K562 (cell line): Measurements from ENCODE around the gene TMPRSS9. TPM values are rescaled to one million over a fixed set of nuclear protein-coding genes. Genes with fewer than 3 reads are reported as not detected.
A peak's percentile ranks its signal among the peaks of the same experiment; 100 is the strongest.

Experiments used
- CC2D1A ChIP-seq: fragments of 450-650 bp; IDR thresholded peaks from 2 replicates; pipeline ENCODE4 v1.6.1; 2017; ENCODE audit warnings: mild to moderate bottlenecking
- HMGXB4 ChIP-seq: sonication (generic); formaldehyde crosslinking; IDR thresholded peaks from 2 replicates; pipeline ENCODE4 v1.8.1; 2023; ENCODE audit warnings: mild to moderate bottlenecking, missing genetic modification reagents
- MAX ChIP-seq: sonication (generic); formaldehyde crosslinking; IDR thresholded peaks from 2 replicates; pipeline ENCODE4 v1.9.0; 2022; ENCODE audit warnings: mild to moderate bottlenecking, missing genetic modification reagents
- RREB1 ChIP-seq: fragments of 250-450 bp; sonication (Bioruptor Pico); IDR thresholded peaks from 2 replicates; pipeline ENCODE4 v1.4.0; 2020
- RUNX1 ChIP-seq: sonication (generic); IDR thresholded peaks from 2 replicates; pipeline ENCODE4 v1.6.1; 2016; ENCODE audit warnings: antibody characterized with exemption, low read depth
- SAFB2 ChIP-seq: fragments of 200-400 bp; formaldehyde crosslinking; IDR thresholded peaks from 2 replicates; pipeline ENCODE4 v1.6.1; 2018; ENCODE audit warnings: borderline replicate concordance, low read length, low read depth, moderate library complexity; ENCODE audit not compliant: severe bottlenecking
- TBP ChIP-seq: optimal IDR thresholded peaks from 2 replicates; pipeline ENCODE3; 2011; ENCODE audit warnings: low read depth, low read length, improper control_type of control experiment
- ZBTB7A ChIP-seq: IDR thresholded peaks from 2 replicates; pipeline ENCODE4 v1.6.1; 2011; ENCODE audit warnings: low read depth, mild to moderate bottlenecking, low read length, moderate library complexity, borderline replicate concordance; ENCODE audit not compliant: control insufficient read depth
- ZFPM2 ChIP-seq: fragments of 250-450 bp; sonication (Bioruptor Pico); IDR thresholded peaks from 2 replicates; pipeline ENCODE4 v1.5.1; 2022; ENCODE audit warnings: mild to moderate bottlenecking
- ZNF639 ChIP-seq, 2 experiments: fragments of 200-800 bp in 1 of 2; sonication (Bioruptor generic) in 1 of 2; sonication (generic) in 1 of 2; formaldehyde crosslinking in 1 of 2; IDR thresholded peaks in 1 of 2; conservative IDR thresholded peaks in 1 of 2; 2 replicates each; pipeline versions ENCODE4 v1.5.0 to v1.6.1; 2016 to 2020; ENCODE audit warnings: missing compliant biosample characterization in 1 of 2, missing genetic modification characterization in 1 of 2, missing genetic modification reagents in 1 of 2
- polyA plus RNA-seq, 8 experiments: library from polyadenylated mRNA; depleted of rRNA in 4 of 8; stranded (reverse) in 5 of 8; unstranded in 3 of 8; fragments of >200 nt; fragmentation: Nextera tagmentation in 2 of 8; fragmentation: Illumina TruSeq in 1 of 8; extraction: Ambion mirVana in 2 of 8; extraction: Trizol in 1 of 8; gene quantifications; 2 replicates each; pipeline versions ENCODE4 v1.2.1 to v1.2.3, GENCODE V29; 2011 to 2014; ENCODE audit warnings: inconsistent platforms in 1 of 8, missing spikeins in 1 of 8
- total RNA-seq, 7 experiments: library from RNA; depleted of rRNA in 6 of 7; stranded (reverse); fragments of >200 nt in 6 of 7; fragmentation: Illumina TruSeq in 2 of 7; extraction: Trizol in 2 of 7; gene quantifications; 2 replicates each; pipeline versions ENCODE4 v1.2.1 to v1.2.3, GENCODE V29; 2011 to 2021; ENCODE audit warnings: low replicate concordance in 1 of 7

TMPRSS9 gene
- total and polyA plus RNA-seq, 9 of the 15 experiments (the other 6 are each of a cell fraction or from before 2014, with no cell fraction given): 0.01 to 0.03 TPM; not detected in 7

GRCh38 chr19:2315818-2316353 lies 44.2 kb upstream of the TMPRSS9 start (continued):
- no peak for TF ChIP-seq SAFB2
- no peak for TF ChIP-seq ZFPM2 (CRISPR knock-in tag)
- no peak for TF ChIP-seq RUNX1
- TF ChIP-seq ZNF639 (CRISPR knock-in tag; conservative IDR thresholded peaks at IDR 0.05 in 1 of 2, IDR thresholded peaks at IDR 0.05 in 1 of 2): no peak
- 0 out of 2 replicates have a peak, but pooled peaks have one; percentile 20 for TF ChIP-seq MAX (CRISPR knock-in tag)
- TF ChIP-seq RREB1 (CRISPR knock-in tag): no peak
- TF ChIP-seq CC2D1A: peak; percentile 64; the same call in 1 of the 2 replicates
- TF ChIP-seq HMGXB4: no peak
- TF ChIP-seq TBP: no peak
- TF ChIP-seq ZBTB7A: peak; percentile 93
